Right lobe of liver (tissue), 6 donors: ENCODE results near the gene IGFALS. TPM values are rescaled to one million over a fixed set of nuclear protein-coding genes. Genes with fewer than 3 reads are reported as not detected.
A peak's percentile ranks its signal among the peaks of the same experiment; 100 is the strongest.

Experiments
- ATAC-seq, 4 donors: fragments of 200-7000 bp; cut with Tn5 transposase; one replicate each; pipeline ENCODE4 v1.9.1; 2020; ENCODE audit warnings: mild to moderate bottlenecking in 4 of 4, moderate library complexity in 4 of 4
- DNase-seq, 3 donors: peaks; one replicate each; pipeline ENCODE4 v3.0.0-alpha.2; 2020
- H3K27ac ChIP-seq, 3 donors: fragments of 200-600 bp; one replicate each; pipeline ENCODE4 v1.8.0; 2022
- H3K27me3 ChIP-seq, 2 donors: fragments of 200-600 bp; one replicate each; pipeline ENCODE4 v1.8.0; 2022
- H3K36me3 ChIP-seq, 4 donors: fragments of 200-600 bp; sonication (generic) in 1 of 4; one replicate each; pipeline versions ENCODE4 v1.5.1 to v1.8.0; 2017 to 2022; ENCODE audit warnings: control low read depth in 1 of 4
- H3K4me1 ChIP-seq, 4 donors: fragments of 200-600 bp; sonication (generic) in 1 of 4; one replicate each; pipeline versions ENCODE4 v1.5.1 to v1.8.0; 2017 to 2022; ENCODE audit warnings: control low read depth in 1 of 4
- H3K4me3 ChIP-seq, 3 donors: fragments of 200-600 bp; one replicate each; pipeline ENCODE4 v1.8.0; 2022
- H3K9me3 ChIP-seq, 4 donors: fragments of 200-600 bp; sonication (generic) in 1 of 4; one replicate each; pipeline versions ENCODE4 v1.5.1 to v1.8.0; 2017 to 2022; ENCODE audit warnings: control low read depth in 1 of 4
- POLR2A ChIP-seq: fragments of 450-650 bp; IDR thresholded peaks from one replicate; pipeline ENCODE4 v1.6.1; 2017; ENCODE audit warnings: antibody characterized with exemption, mild to moderate bottlenecking
- WGBS: methylation state at CpG from one replicate; pipeline ENCODE4 v1.1.6; 2018; ENCODE audit warnings: low coverage, low lambda C conversion rate; ENCODE audit not compliant: insufficient coverage; ENCODE audit errors: missing lambda C conversion rate; 5-methylcytosine and 5-hydroxymethylcytosine counted together
- intact Hi-C, 2 donors: fragments of 100-400 bp; cut with DNase I; formaldehyde crosslinking; loops; one replicate each; pipeline versions ENCODE4 v1.11.2 to v1.14.1; 2022
- total RNA-seq, 6 experiments: library from RNA; depleted of rRNA in 2 of 6; stranded (reverse); fragments of >200 nt in 2 of 6; fragmentation: NEBNext Ultra II Directional in 3 of 6; extraction: Animal tissue kit (Norgen Biotek cat#: 25700) in 3 of 6; gene quantifications; one replicate each; pipeline versions ENCODE4 v1.1.0 to v1.2.4, GENCODE V29; 2016 to 2023
- TF ChIP-seq, protein P1 (sequence below), 4 donors: fragments of 200-600 bp in 3 of 4; fragments of 450-650 bp in 1 of 4; IDR thresholded peaks; one replicate each; pipeline versions ENCODE4 v1.5.1 to v1.8.0; 2016 to 2022; ENCODE audit warnings: antibody characterized with exemption in 4 of 4, mild to moderate bottlenecking in 2 of 4
- donor health status: DM: no; HTN: yes; CAD: no.
- donor health status: DM: no; HTN: no; CAD: no.
- donor health status: DM: no; HTN: no; CAD: no.
- donor health status: DM: no; HTN: yes; CAD: no.
- donor health status: DM: no; HTN: yes; CAD: no.

IGFALS gene
- total RNA-seq, 6 experiments from 2014 or later = 38.7 to 124 (median 85.3) TPM

DNA sequence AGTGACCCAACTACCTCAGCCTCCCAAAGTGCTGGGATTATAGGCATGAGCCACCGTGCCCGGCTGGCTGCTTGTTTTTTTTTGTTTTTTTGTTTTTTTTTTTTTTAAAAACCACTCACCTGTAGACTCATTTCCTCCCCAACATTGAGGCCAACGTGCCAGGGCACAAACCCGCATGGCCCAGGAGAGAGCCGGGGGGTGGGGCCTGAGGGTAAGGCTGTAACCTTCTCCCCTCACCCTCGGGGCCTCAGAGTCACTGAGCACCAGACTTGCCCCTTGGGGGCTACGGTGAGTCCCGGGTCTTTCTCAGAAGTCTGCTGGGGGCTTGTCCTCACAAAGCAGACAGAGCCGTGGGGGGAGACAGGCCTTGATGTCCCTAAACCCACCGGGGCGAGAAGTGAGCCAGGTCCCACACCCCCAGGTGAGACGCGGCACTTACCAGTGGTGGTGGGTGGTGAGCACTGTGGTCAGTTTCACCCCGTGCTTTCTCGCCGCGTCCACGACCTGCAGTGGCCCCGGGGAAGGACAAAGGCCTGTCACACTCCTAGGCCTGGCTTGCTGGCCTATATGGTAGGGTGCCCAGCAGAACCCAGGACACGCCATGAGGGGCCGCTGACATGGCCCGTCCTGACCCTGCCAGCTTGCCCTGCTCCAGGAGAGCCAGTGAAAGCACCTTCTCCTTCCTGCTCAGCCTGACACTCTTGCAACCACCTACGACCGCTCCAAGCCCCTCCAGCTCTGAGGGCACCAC lies 28.5 kb upstream of the IGFALS start:
- peak in 1 of 3 donors; percentile 43 for DNase-seq
- no peak overlapping the region for H3K4me3 ChIP-seq
- H3K27me3 ChIP-seq = no peaks in the 10 kb centered on the region
- H3K4me1 ChIP-seq = peaks cover 0 to 33% (median 15%) of the 10 kb centered on the region in 4 donors
- peaks cover 0 to 41% (median 22%) of the 10 kb centered on the region in 4 donors for H3K36me3 ChIP-seq
- intact Hi-C loops = loop anchor here in 1 of 2 donors (5.0 kb wide), 1 partner anchor 45 kb away; no protein-coding TSS in a partner anchor
- TF ChIP-seq POLR2A = no peak
- TF ChIP-seq, protein P1, sequence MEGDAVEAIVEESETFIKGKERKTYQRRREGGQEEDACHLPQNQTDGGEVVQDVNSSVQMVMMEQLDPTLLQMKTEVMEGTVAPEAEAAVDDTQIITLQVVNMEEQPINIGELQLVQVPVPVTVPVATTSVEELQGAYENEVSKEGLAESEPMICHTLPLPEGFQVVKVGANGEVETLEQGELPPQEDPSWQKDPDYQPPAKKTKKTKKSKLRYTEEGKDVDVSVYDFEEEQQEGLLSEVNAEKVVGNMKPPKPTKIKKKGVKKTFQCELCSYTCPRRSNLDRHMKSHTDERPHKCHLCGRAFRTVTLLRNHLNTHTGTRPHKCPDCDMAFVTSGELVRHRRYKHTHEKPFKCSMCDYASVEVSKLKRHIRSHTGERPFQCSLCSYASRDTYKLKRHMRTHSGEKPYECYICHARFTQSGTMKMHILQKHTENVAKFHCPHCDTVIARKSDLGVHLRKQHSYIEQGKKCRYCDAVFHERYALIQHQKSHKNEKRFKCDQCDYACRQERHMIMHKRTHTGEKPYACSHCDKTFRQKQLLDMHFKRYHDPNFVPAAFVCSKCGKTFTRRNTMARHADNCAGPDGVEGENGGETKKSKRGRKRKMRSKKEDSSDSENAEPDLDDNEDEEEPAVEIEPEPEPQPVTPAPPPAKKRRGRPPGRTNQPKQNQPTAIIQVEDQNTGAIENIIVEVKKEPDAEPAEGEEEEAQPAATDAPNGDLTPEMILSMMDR (IDR thresholded peaks at IDR 0.05) = no peak
- H3K9me3 ChIP-seq = no peaks in the 10 kb centered on the region
- no peak overlapping the region for H3K27ac ChIP-seq
- 55% methylated on average over 8 of the region's 24 CpGs for WGBS
- no peak for ATAC-seq

GRCh38 chr16:1820946-1821290 lies 27.4 kb upstream of the IGFALS start:
- WGBS = 0% methylated on average over 2 of the region's 12 CpGs
- H3K4me1 ChIP-seq = peaks cover 0 to 40% (median 19%) of the 10 kb centered on the region in 4 donors

DNA sequence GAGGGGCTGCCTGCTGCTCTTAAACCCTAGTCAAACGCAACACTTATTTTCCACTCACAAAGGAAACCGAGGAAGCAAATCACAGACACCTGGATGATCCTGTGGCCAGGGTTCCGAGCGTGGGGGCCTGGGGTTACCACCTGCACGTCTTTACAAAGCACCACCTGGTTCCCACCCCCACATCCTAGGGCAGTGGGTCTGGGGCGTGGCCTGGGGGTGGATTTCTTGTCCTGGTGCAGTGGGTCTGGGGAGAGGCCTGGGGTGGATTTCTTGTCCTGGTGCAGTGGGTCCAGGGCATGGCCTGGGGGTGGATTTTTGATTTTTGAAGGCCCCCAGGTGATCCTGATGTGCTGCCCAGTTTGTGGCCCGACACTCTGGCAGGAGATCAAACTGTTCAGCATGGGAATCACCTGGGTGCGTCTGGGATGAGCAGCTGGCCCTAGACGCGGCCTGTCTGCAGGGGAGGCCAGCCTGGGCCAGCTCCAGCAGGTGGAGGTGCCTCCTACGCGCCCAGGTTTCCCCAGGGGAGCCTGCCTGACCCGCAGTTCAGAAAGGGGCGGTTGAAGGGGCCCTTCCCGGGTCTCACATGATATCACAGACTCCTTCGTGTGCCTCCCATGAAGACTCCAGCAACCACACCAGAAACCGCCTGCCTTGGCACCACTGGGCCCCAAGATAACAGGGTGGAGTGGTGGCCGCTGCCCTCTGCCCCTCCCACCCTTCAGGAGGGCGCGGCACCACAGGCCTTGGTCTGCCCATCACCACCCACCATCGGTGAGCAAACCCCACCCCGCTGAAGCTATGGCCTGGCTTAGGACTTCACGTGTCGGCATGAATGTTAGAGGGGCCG lies 26.8 kb upstream of the IGFALS start:
- ATAC-seq = no peak
- Histone ChIP-seq H3K27ac (no peak overlapping the region), H3K4me3 (no peak overlapping the region), H3K36me3 (peaks cover 0 to 56% (median 31%) of the 10 kb centered on the region in 4 donors), H3K27me3 (no peaks in the 10 kb centered on the region), H3K9me3 (no peaks in the 10 kb centered on the region), H3K4me1 (peaks cover 0 to 38% (median 18%) of the 10 kb centered on the region in 4 donors)
- no peak for DNase-seq
- WGBS = 76% methylated on average over 4 of the region's 25 CpGs
- TF ChIP-seq, protein P1 (IDR thresholded peaks at IDR 0.05) = no peak
- TF ChIP-seq POLR2A = no peak
- intact Hi-C loops = loop anchor here in 1 of 2 donors (5.0 kb wide), 1 partner anchor 43 kb away; no protein-coding TSS in a partner anchor

More at GRCh38 chr16:1820946-1821290, 27.4 kb upstream of the IGFALS start:
- DNase-seq (no peak), ATAC-seq (no peak)
- Histone ChIP-seq H3K27ac (no peak overlapping the region), H3K9me3 (no peaks in the 10 kb centered on the region), H3K36me3 (peaks cover 0 to 52% (median 29%) of the 10 kb centered on the region in 4 donors), H3K27me3 (no peaks in the 10 kb centered on the region), H3K4me3 (no peak overlapping the region)
- TF ChIP-seq, protein P1 (IDR thresholded peaks at IDR 0.05) = no peak
- TF ChIP-seq POLR2A = no peak
- intact Hi-C loops = loop anchor here in 1 of 2 donors (5.0 kb wide), 1 partner anchor 44 kb away; no protein-coding TSS in a partner anchor

DNA sequence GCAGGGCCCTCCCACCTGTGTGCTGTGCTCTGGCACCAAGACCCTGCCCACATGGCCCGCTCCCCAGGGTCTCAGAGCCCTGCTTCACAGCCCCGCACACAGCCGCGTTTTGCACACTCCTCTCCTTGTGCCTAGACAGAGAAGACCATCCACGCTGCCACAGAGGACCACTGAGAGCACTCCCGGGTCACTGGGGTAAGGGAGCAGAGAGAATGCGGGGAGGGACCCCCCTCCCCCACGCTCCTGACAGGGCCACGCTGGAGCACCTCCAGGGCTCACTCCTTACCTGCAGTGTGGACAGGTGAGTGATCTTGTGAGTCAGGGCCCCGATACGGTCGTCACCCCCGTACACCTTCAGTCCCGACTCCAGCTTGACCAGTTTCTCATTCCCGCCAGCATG lies 26.1 kb upstream of the IGFALS start:
- intact Hi-C loops = loop anchor here in 1 of 2 donors (5.0 kb wide), 1 partner anchor 42 kb away; no protein-coding TSS in a partner anchor
- 89% methylated on average over 5 of the region's 15 CpGs for WGBS
- no peak for DNase-seq
- no peak overlapping the region for H3K27ac ChIP-seq
- H3K36me3 ChIP-seq = peaks cover 0 to 62% (median 33%) of the 10 kb centered on the region in 4 donors
- no peaks in the 10 kb centered on the region for H3K9me3 ChIP-seq
- no peak overlapping the region for H3K4me3 ChIP-seq
- H3K27me3 ChIP-seq = no peaks in the 10 kb centered on the region
- no peak for ATAC-seq
- TF ChIP-seq POLR2A = no peak
- TF ChIP-seq, protein P1 (IDR thresholded peaks at IDR 0.05) = no peak
- peaks cover 0 to 38% (median 15%) of the 10 kb centered on the region in 4 donors for H3K4me1 ChIP-seq
